CD14-positive monocyte (primary cell): Measurements from ENCODE around the gene ZNF552. TPM values are rescaled to one million over a fixed set of nuclear protein-coding genes. Genes with fewer than 3 reads are reported as not detected.

Experiments
- DNase-seq, 3 donors: peaks; one replicate each; pipeline ENCODE4 v3.0.0-alpha.2; 2011 to 2022
- H2AFZ ChIP-seq: 2 replicates; pipeline ENCODE4 v1.6.0; 2012; ENCODE audit warnings: mild to moderate bottlenecking, low read depth, low read length, inconsistent platforms; ENCODE audit not compliant: insufficient read depth, poor library complexity, severe bottlenecking
- H3K27ac ChIP-seq, 2 donors: 1 replicate in 1 of 2; 2 replicates in 1 of 2; pipeline ENCODE4 v1.5.1; 2012 to 2013; ENCODE audit warnings: low read length in 2 of 2, control low read depth in 1 of 2, inconsistent platforms in 1 of 2, low read depth in 1 of 2, mild to moderate bottlenecking in 1 of 2
- H3K27me3 ChIP-seq, 2 donors: one replicate each; pipeline versions ENCODE4 v1.6.0 to v1.6.1; 2011 to 2013; ENCODE audit warnings: low read length in 2 of 2; ENCODE audit not compliant: control insufficient read depth in 2 of 2, insufficient read depth in 2 of 2
- H3K36me3 ChIP-seq, 2 donors: replicated peaks in 1 of 2; 1 replicate in 1 of 2; 2 replicates in 1 of 2; pipeline versions ENCODE4 v1.5.1 to v1.6.1; 2012 to 2013; ENCODE audit warnings: low read length in 2 of 2, control low read depth in 1 of 2, inconsistent platforms in 1 of 2, mild to moderate bottlenecking in 1 of 2; ENCODE audit not compliant: insufficient read depth in 2 of 2, control insufficient read depth in 1 of 2
- H3K4me1 ChIP-seq, 2 donors: 1 replicate in 1 of 2; 2 replicates in 1 of 2; pipeline versions ENCODE4 v1.5.1 to v1.6.1; 2012 to 2013; ENCODE audit warnings: low read length in 2 of 2, control low read depth in 1 of 2, inconsistent platforms in 1 of 2, mild to moderate bottlenecking in 1 of 2, moderate library complexity in 1 of 2; ENCODE audit not compliant: insufficient read depth in 2 of 2, control insufficient read depth in 1 of 2
- H3K4me2 ChIP-seq: replicated peaks from 2 replicates; pipeline ENCODE3; 2012; ENCODE audit warnings: low read length, moderate library complexity, mild to moderate bottlenecking; ENCODE audit not compliant: poor library complexity, severe bottlenecking; ENCODE audit errors: extremely low read depth
- H3K4me3 ChIP-seq, 3 experiments: fragments of 200-600 bp in 1 of 3; sonication (generic) in 1 of 3; replicated peaks in 1 of 3; 1 replicate in 2 of 3; 2 replicates in 1 of 3; pipeline ENCODE4 v1.5.1; 2011 to 2013; ENCODE audit warnings: low read length in 3 of 3, mild to moderate bottlenecking in 3 of 3, control low read depth in 2 of 3, low read depth in 2 of 3, inconsistent platforms in 1 of 3, moderate library complexity in 1 of 3
- H3K79me2 ChIP-seq: 2 replicates; pipeline ENCODE4 v1.6.0; 2012; ENCODE audit warnings: mild to moderate bottlenecking, control low read depth, inconsistent platforms, low read length, moderate library complexity; ENCODE audit not compliant: insufficient read depth
- H3K9ac ChIP-seq: 2 replicates; pipeline ENCODE4 v1.6.0; 2017; ENCODE audit warnings: low read length, mild to moderate bottlenecking; ENCODE audit not compliant: insufficient read depth, poor library complexity, severe bottlenecking
- H3K9me3 ChIP-seq, 2 donors: replicated peaks in 1 of 2; 1 replicate in 1 of 2; 2 replicates in 1 of 2; pipeline versions ENCODE4 v1.5.1 to v1.6.1; 2012 to 2013; ENCODE audit warnings: low read length in 2 of 2, control low read depth in 1 of 2; ENCODE audit not compliant: control insufficient read depth in 1 of 2, insufficient read depth in 1 of 2
- H4K20me1 ChIP-seq: 2 replicates; pipeline ENCODE4 v1.6.0; 2012; ENCODE audit warnings: mild to moderate bottlenecking, low read length, control low read depth, moderate library complexity; ENCODE audit not compliant: insufficient read depth
- H3K27ac Mint-ChIP-seq, 7 donors: one replicate each; pipeline ENCODE4 v1.8.0; 2020; ENCODE audit warnings: mild to moderate bottlenecking in 7 of 7, mixed read lengths in 7 of 7, moderate library complexity in 6 of 7, inconsistent platforms in 2 of 7
- H3K27me3 Mint-ChIP-seq, 3 donors: one replicate each; pipeline ENCODE4 v1.8.0; 2021 to 2022; ENCODE audit warnings: low read depth in 3 of 3, mild to moderate bottlenecking in 3 of 3, mixed read lengths in 3 of 3, moderate library complexity in 3 of 3, inconsistent platforms in 1 of 3
- H3K36me3 Mint-ChIP-seq, 2 donors: one replicate each; pipeline ENCODE4 v1.8.0; 2020; ENCODE audit warnings: mixed read lengths in 2 of 2, inconsistent platforms in 1 of 2, mild to moderate bottlenecking in 1 of 2
- H3K4me1 Mint-ChIP-seq: one replicate; pipeline ENCODE4 v1.8.0; 2020; ENCODE audit warnings: mild to moderate bottlenecking, mixed read lengths
- H3K4me3 Mint-ChIP-seq, 2 donors: one replicate each; pipeline ENCODE4 v1.8.0; 2020; ENCODE audit warnings: mild to moderate bottlenecking in 2 of 2, mixed read lengths in 2 of 2, moderate library complexity in 1 of 2
- H3K9me3 Mint-ChIP-seq, 7 donors: one replicate each; pipeline ENCODE4 v1.8.0; 2020 to 2022; ENCODE audit warnings: mixed read lengths in 7 of 7, mild to moderate bottlenecking in 6 of 7, moderate library complexity in 6 of 7, inconsistent platforms in 2 of 7
- WGBS: methylation state at CpG from one replicate; pipeline ENCODE4 v1.1.5; 2013; ENCODE audit warnings: missing lambda C conversion rate; ENCODE audit not compliant: insufficient coverage; 5-methylcytosine and 5-hydroxymethylcytosine counted together
- intact Hi-C, 2 donors: fragments of 100-400 bp; cut with micrococcal nuclease; formaldehyde crosslinking; loops; one replicate each; pipeline versions ENCODE4 v1.15.0 to v1.15.1; 2023
- polyA plus RNA-seq, 3 donors: library from polyadenylated mRNA; depleted of rRNA in 1 of 3; unstranded in 2 of 3; stranded (reverse) in 1 of 3; fragments of 300-500 nt in 2 of 3; fragments of >200 nt in 1 of 3; fragmentation: Illumina TruSeq in 2 of 3; gene quantifications; 1 replicate in 2 of 3; 2 replicates in 1 of 3; pipeline ENCODE4 v1.2.3, GENCODE V29; 2012 to 2021
- TF ChIP-seq, protein P1 (sequence below): fragments of 200-600 bp; IDR thresholded peaks from one replicate; pipeline ENCODE4 v1.8.0; 2022; ENCODE audit warnings: antibody characterized with exemption, mild to moderate bottlenecking

ZNF552 gene
- polyA plus RNA-seq, 3 donors = 2.0 to 4.3 (median 2.9) TPM

DNA sequence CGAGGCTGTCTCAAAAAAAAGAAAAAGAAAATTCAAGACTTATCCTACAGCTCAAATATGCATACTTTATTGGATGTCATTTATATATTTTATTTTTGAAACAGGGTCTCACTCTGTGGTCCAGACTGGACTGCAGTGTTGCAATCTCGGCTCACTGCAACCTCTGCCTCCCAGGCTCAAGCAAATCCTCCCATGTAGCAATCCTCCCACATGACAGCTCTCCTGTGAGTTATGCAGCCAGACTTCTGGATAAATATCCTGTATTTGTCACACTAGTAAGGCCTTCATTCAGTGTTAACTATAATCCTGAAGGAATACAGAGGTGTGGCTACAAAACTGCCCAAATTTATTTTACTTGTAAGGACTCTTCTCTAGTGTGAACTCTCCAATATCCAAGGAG, 7.2 kb downstream of the ZNF552 start:
- no peak for DNase-seq
- Histone ChIP-seq H3K27me3 (no peaks in the 10 kb centered on the region), H3K9ac (no peak overlapping the region), H3K27ac (no peak overlapping the region), H4K20me1 (no peaks in the 10 kb centered on the region), H3K79me2 (no peaks in the 10 kb centered on the region), H3K36me3 (peaks cover 18 to 55% of the 10 kb centered on the region in 2 donors), H3K9me3 (no peaks in the 10 kb centered on the region), H3K4me3 (no peak overlapping the region), H3K4me1 (peaks cover 14 to 16% of the 10 kb centered on the region in 2 donors), H3K4me2 (no peak overlapping the region), H2AFZ (no peak overlapping the region)
- Mint-ChIP-seq H3K27me3 (peaks cover 0 to 6% (median 0%) of the 10 kb centered on the region in 3 donors), H3K27ac (no peak overlapping the region), H3K9me3 (no peaks in the 10 kb centered on the region), H3K36me3 (peaks cover 40 to 66% of the 10 kb centered on the region in 2 donors), H3K4me1 (peaks cover 31% of the 10 kb centered on the region), H3K4me3 (no peak overlapping the region)
- intact Hi-C loops = no loop called here
- TF ChIP-seq, protein P1, sequence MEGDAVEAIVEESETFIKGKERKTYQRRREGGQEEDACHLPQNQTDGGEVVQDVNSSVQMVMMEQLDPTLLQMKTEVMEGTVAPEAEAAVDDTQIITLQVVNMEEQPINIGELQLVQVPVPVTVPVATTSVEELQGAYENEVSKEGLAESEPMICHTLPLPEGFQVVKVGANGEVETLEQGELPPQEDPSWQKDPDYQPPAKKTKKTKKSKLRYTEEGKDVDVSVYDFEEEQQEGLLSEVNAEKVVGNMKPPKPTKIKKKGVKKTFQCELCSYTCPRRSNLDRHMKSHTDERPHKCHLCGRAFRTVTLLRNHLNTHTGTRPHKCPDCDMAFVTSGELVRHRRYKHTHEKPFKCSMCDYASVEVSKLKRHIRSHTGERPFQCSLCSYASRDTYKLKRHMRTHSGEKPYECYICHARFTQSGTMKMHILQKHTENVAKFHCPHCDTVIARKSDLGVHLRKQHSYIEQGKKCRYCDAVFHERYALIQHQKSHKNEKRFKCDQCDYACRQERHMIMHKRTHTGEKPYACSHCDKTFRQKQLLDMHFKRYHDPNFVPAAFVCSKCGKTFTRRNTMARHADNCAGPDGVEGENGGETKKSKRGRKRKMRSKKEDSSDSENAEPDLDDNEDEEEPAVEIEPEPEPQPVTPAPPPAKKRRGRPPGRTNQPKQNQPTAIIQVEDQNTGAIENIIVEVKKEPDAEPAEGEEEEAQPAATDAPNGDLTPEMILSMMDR = no peak
- 83% methylated on average over 1 of the region's 2 CpGs for WGBS

DNA sequence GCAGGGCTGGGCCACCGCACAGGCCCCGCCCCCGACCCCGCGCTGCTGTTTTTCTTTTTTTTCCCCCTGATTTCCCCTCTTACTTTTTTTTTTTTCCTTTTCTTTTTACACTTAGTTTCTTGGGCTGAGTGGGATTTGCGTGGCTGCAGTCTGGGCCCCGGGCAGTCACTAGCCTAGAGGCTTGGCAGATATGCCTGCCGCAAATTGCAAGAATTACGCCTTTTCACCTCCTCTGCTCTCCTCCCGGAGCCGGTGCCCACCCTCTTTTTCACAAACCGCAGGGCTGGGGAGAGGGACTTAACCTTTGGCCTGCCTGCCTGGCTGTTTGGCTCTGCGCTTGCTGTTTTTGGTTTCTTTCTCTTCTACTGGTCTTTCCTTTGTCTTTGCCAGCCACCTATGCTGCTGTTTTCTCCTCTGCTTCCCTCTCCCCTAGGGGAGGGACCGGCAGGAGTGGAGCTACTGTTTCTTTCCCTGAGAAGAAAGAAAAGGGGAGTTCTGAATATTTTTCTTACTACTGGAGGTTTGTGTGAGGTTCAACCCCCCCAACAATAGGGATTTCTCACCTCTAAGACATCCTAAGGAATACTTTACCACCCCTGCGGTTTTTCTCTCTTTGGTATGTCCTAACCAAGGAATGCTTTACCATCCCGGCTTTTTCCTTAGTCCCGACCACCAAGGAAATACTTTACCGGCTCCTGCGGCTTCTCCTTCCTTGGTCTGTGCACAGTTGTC, 11.0 kb downstream of the ZNF552 start:
- peak overlapping the region; percentile 90 to 99 for H3K4me3 Mint-ChIP-seq
- peaks cover 53% of the 10 kb centered on the region for H3K4me1 Mint-ChIP-seq
- peak overlapping the region; percentile 71 for H3K9ac ChIP-seq
- H2AFZ ChIP-seq = peak overlapping the region; percentile 80
- H3K9me3 ChIP-seq = no peaks in the 10 kb centered on the region
- peaks cover 26 to 48% of the 10 kb centered on the region in 2 donors for H3K36me3 Mint-ChIP-seq
- WGBS = 22% methylated on average over 14 of the region's 19 CpGs
- DNase-seq = no peak
- H3K27ac Mint-ChIP-seq = peak overlapping the region in 5 of 7 donors; percentile 12 to 89 (median 76)
- H3K79me2 ChIP-seq = no peaks in the 10 kb centered on the region
- H3K4me1 ChIP-seq = peaks cover 22 to 27% of the 10 kb centered on the region in 2 donors
- intact Hi-C loops = no loop called here
- TF ChIP-seq, protein P1 = no peak
- H3K36me3 ChIP-seq = peaks cover 11 to 30% of the 10 kb centered on the region in 2 donors
- H3K27ac ChIP-seq = peak overlapping the region; percentile 38 to 41
- H3K4me3 ChIP-seq = peak overlapping the region; percentile 36 to 80 (median 57)
- peaks cover 0 to 6% (median 0%) of the 10 kb centered on the region in 3 donors for H3K27me3 Mint-ChIP-seq
- peaks cover 0 to under 1% (median 0%) of the 10 kb centered on the region in 7 donors for H3K9me3 Mint-ChIP-seq
- H4K20me1 ChIP-seq = no peaks in the 10 kb centered on the region
- peak overlapping the region; percentile 80 for H3K4me2 ChIP-seq
- H3K27me3 ChIP-seq = no peaks in the 10 kb centered on the region
